Uterus (tissue), 4 donors: Measurements from ENCODE around the gene PGC. TPM values are rescaled to one million over a fixed set of nuclear protein-coding genes. Genes with fewer than 3 reads are reported as not detected.

Experiments used
- DNase-seq, 2 donors: peaks; one replicate each; pipeline ENCODE4 v3.0.0-alpha.2; 2019 to 2020
- H3K27ac ChIP-seq, 2 donors: fragments of 200-600 bp; sonication (generic); 1 replicate in 1 of 2; 2 replicates in 1 of 2; pipeline ENCODE4 v1.5.1; 2016 to 2018
- H3K27me3 ChIP-seq, 2 donors: fragments of 200-600 bp; sonication (generic); one replicate each; pipeline ENCODE4 v1.5.1; 2018 to 2019; ENCODE audit warnings: control low read depth in 1 of 2
- H3K36me3 ChIP-seq, 2 donors: fragments of 200-600 bp; sonication (generic); one replicate each; pipeline ENCODE4 v1.5.1; 2019; ENCODE audit warnings: control low read depth in 1 of 2
- H3K4me1 ChIP-seq, 2 donors: fragments of 200-600 bp; sonication (generic); one replicate each; pipeline ENCODE4 v1.5.1; 2018 to 2019; ENCODE audit warnings: control low read depth in 1 of 2
- H3K4me3 ChIP-seq, 2 donors: fragments of 200-600 bp; sonication (generic); 1 replicate in 1 of 2; 2 replicates in 1 of 2; pipeline ENCODE4 v1.5.1; 2018 to 2019; ENCODE audit warnings: mild to moderate bottlenecking in 1 of 2
- H3K9me3 ChIP-seq, 2 donors: fragments of 200-600 bp; sonication (generic); one replicate each; pipeline ENCODE4 v1.5.1; 2019; ENCODE audit warnings: control low read depth in 1 of 2
- CTCF ChIP-seq, 4 experiments: fragments of 200-600 bp in 2 of 4; fragments of 450-650 bp in 2 of 4; sonication (generic) in 2 of 4; IDR thresholded peaks; one replicate each; pipeline ENCODE4 v1.5.1; 2016 to 2019; ENCODE audit warnings: antibody characterized with exemption in 4 of 4, mild to moderate bottlenecking in 2 of 4, moderate library complexity in 1 of 4
- POLR2A ChIP-seq, 2 donors: fragments of 450-650 bp; IDR thresholded peaks; one replicate each; pipeline ENCODE4 v1.6.1; 2016; ENCODE audit warnings: antibody characterized with exemption in 2 of 2, mild to moderate bottlenecking in 1 of 2, moderate library complexity in 1 of 2
- intact Hi-C: fragments of 100-400 bp; cut with DNase I; formaldehyde crosslinking; loops from one replicate; pipeline ENCODE4 v1.15.1; 2023; ENCODE audit warnings: low total_unique reads
- total RNA-seq, 4 donors: library from RNA; depleted of rRNA in 3 of 4; stranded (reverse); fragments of >200 nt in 3 of 4; gene quantifications; one replicate each; pipeline versions ENCODE4 v1.1.0 to v1.2.4, GENCODE V29; 2014 to 2023
- donor health status: DM: yes; HTN: yes; CAD: no.

PGC gene
- total RNA-seq, 4 donors from 2014 or later = 0.91 to 2.1 TPM; not detected in 2

- no peak overlapping the region for H3K4me3 ChIP-seq
- no peaks in the 10 kb centered on the region for H3K4me1 ChIP-seq
- TF ChIP-seq POLR2A (IDR thresholded peaks at IDR 0.05) = no peak
- TF ChIP-seq CTCF (IDR thresholded peaks at IDR 0.05) = no peak
- intact Hi-C loops = no loop called here
- no peaks in the 10 kb centered on the region for H3K9me3 ChIP-seq
- no peak for DNase-seq
- H3K27ac ChIP-seq = no peak overlapping the region
- H3K27me3 ChIP-seq = no peaks in the 10 kb centered on the region
- no peaks in the 10 kb centered on the region for H3K36me3 ChIP-seq
Measured at GRCh38 chr6:41693281-41694240, 53.6 kb downstream of the PGC start.

GRCh38 chr6:41692730-41693129, 54.5 kb downstream of the PGC start:
- intact Hi-C loops = no loop called here
- Histone ChIP-seq H3K4me3 (no peak overlapping the region), H3K27me3 (no peaks in the 10 kb centered on the region), H3K27ac (no peak overlapping the region), H3K36me3 (no peaks in the 10 kb centered on the region), H3K4me1 (no peaks in the 10 kb centered on the region), H3K9me3 (no peaks in the 10 kb centered on the region)
- TF ChIP-seq CTCF (IDR thresholded peaks at IDR 0.05) (no peak), POLR2A (IDR thresholded peaks at IDR 0.05) (no peak)
- DNase-seq = no peak

GRCh38 chr6:41692080-41692675, 55.0 kb downstream of the PGC start:
- no peak for DNase-seq
- intact Hi-C loops = no loop called here
- Histone ChIP-seq H3K9me3 (no peaks in the 10 kb centered on the region), H3K4me1 (no peaks in the 10 kb centered on the region), H3K27me3 (no peaks in the 10 kb centered on the region), H3K4me3 (no peak overlapping the region), H3K27ac (no peak overlapping the region), H3K36me3 (no peaks in the 10 kb centered on the region)
- TF ChIP-seq CTCF (IDR thresholded peaks at IDR 0.05) = no peak
- TF ChIP-seq POLR2A (IDR thresholded peaks at IDR 0.05) = no peak

- DNase-seq = no peak
- Histone ChIP-seq H3K27me3 (no peaks in the 10 kb centered on the region), H3K4me1 (no peaks in the 10 kb centered on the region), H3K4me3 (no peak overlapping the region), H3K27ac (no peak overlapping the region), H3K9me3 (no peaks in the 10 kb centered on the region), H3K36me3 (no peaks in the 10 kb centered on the region)
- intact Hi-C loops = no loop called here
- no peak for TF ChIP-seq POLR2A (IDR thresholded peaks at IDR 0.05)
- TF ChIP-seq CTCF (IDR thresholded peaks at IDR 0.05) = no peak
Measured at GRCh38 chr6:41691426-41692079, 55.6 kb downstream of the PGC start.
